HG03571 (cell line): Measurements from ENCODE around the gene CYFIP1.

ENCODE experiments used
- ATAC-seq: cut with Tn5 transposase; IDR thresholded peaks from one replicate; pipeline ENCODE4 v1.9.1; 2021; ENCODE audit not compliant: unreplicated experiment

CYFIP1 gene

GRCh38 chr15:22951031-22951380 is 29.2 kb downstream of the CYFIP1 start:
- no peak for ATAC-seq

GRCh38 chr15:22950256-22950990 is 29.7 kb downstream of the CYFIP1 start:
- ATAC-seq = no peak

- peak; percentile 85 for ATAC-seq
Measured at GRCh38 chr15:22949074-22949547, 31.1 kb downstream of the CYFIP1 start.

GRCh38 chr15:22948056-22948455 is 32.1 kb downstream of the CYFIP1 start:
- no peak for ATAC-seq

GRCh38 chr15:22947101-22948000 is 32.8 kb downstream of the CYFIP1 start:
- no peak for ATAC-seq

- ATAC-seq = no peak
Measured at GRCh38 chr15:22945071-22945470, 35.1 kb downstream of the CYFIP1 start.

- ATAC-seq = no peak
Measured at GRCh38 chr15:22944651-22945050, 35.5 kb downstream of the CYFIP1 start.

- no peak for ATAC-seq
Measured at GRCh38 chr15:22942877-22943276, 37.3 kb downstream of the CYFIP1 start.

GRCh38 chr15:22942306-22942855 is 37.8 kb downstream of the CYFIP1 start:
- no peak for ATAC-seq

- no peak for ATAC-seq
Measured at GRCh38 chr15:22941179-22941578, 39.0 kb downstream of the CYFIP1 start.

- ATAC-seq = no peak
Measured at GRCh38 chr15:22939652-22940061, 40.5 kb downstream of the CYFIP1 start.

- no peak for ATAC-seq
Measured at GRCh38 chr15:22939051-22939450, 41.1 kb downstream of the CYFIP1 start.

GRCh38 chr15:22936577-22937472 is 43.3 kb downstream of the CYFIP1 start:
- peak; percentile 73 for ATAC-seq

GRCh38 chr15:22933641-22934061 is 46.5 kb downstream of the CYFIP1 start:
- ATAC-seq = no peak

GRCh38 chr15:22931784-22932536 is 48.2 kb downstream of the CYFIP1 start:
- no peak for ATAC-seq

GRCh38 chr15:22930782-22931484 is 49.2 kb downstream of the CYFIP1 start:
- no peak for ATAC-seq

- no peak for ATAC-seq
Measured at GRCh38 chr15:22927761-22928160, 52.4 kb downstream of the CYFIP1 start.

GRCh38 chr15:22925875-22926274 is 54.3 kb downstream of the CYFIP1 start:
- no peak for ATAC-seq

GRCh38 chr15:22922003-22922402 is 58.2 kb downstream of the CYFIP1 start:
- no peak for ATAC-seq
